ENCODE results near the gene EGFL6.

GRCh38 chrX:13599491-13599890 lies 30.1 kb downstream of the EGFL6 start:
- no peak for TF ChIP-seq TAF1 (IDR thresholded peaks at IDR 0.05; ENCODE audit: borderline replicate concordance, low read depth, low read length)
- no peak for TF ChIP-seq POLR2A (IDR thresholded peaks at IDR 0.05; ENCODE audit: low read depth, low read length)

Data from GM12892 (cell line).